HEK293 (cell line): ENCODE results near the gene NAMPT.

ENCODE experiments used
- CTCF ChIA-PET: fragments of 350-600 bp; formaldehyde crosslinking; extraction: SDS; loops from one replicate; lab custom pipeline; 2021; ENCODE audit warnings: antibody characterized with exemption; lab: Yijun Ruan, JAX
- POLR2A ChIA-PET: fragments of 300-600 bp; formaldehyde crosslinking; extraction: SDS; loops from one replicate; lab custom pipeline; 2020; ENCODE audit warnings: antibody characterized with exemption, inconsistent platforms; lab: Yijun Ruan, JAX
- H3K27ac ChIP-seq: fragments of 200-500 bp; sonication (Bioruptor generic); 2 replicates; pipeline ENCODE4 v1.5.1; 2014; ENCODE audit warnings: low read depth, low read length, control low read depth, inconsistent platforms; ENCODE audit errors: extremely low read depth
- H3K36me3 ChIP-seq, 2 experiments: fragments of 200-500 bp in 1 of 2; sonication (Bioruptor generic) in 1 of 2; 1 replicate in 1 of 2; 2 replicates in 1 of 2; pipeline ENCODE4 v1.5.1; 2014 to 2017; ENCODE audit warnings: inconsistent platforms in 2 of 2, low read length in 2 of 2; ENCODE audit not compliant: control insufficient read depth in 2 of 2, insufficient read depth in 1 of 2
- H3K4me1 ChIP-seq: fragments of 200-500 bp; sonication (Bioruptor generic); 2 replicates; pipeline ENCODE4 v1.5.1; 2014; ENCODE audit warnings: mild to moderate bottlenecking, low read length, inconsistent platforms; ENCODE audit not compliant: control insufficient read depth, insufficient read depth
- H3K4me3 ChIP-seq: 2 replicates; pipeline ENCODE4 v1.5.1; 2011; ENCODE audit warnings: low read depth, mild to moderate bottlenecking, control low read depth, low read length, moderate library complexity
- H3K9me3 ChIP-seq: fragments of 200-500 bp; sonication (Bioruptor generic); 2 replicates; pipeline ENCODE4 v1.5.1; 2014; ENCODE audit warnings: low read depth, low read length, inconsistent platforms; ENCODE audit not compliant: control insufficient read depth, insufficient read depth
- AEBP2 ChIP-seq: fragments of 450-650 bp; formaldehyde crosslinking; IDR thresholded peaks from 2 replicates; pipeline ENCODE4 v1.5.1; 2016; ENCODE audit warnings: missing biosample characterization, missing genetic modification characterization, borderline replicate concordance
- KLF10 ChIP-seq: fragments of 450-650 bp; IDR thresholded peaks from 2 replicates; pipeline ENCODE4 v1.5.1; 2018; ENCODE audit warnings: missing biosample characterization, mild to moderate bottlenecking, missing genetic modification characterization
- KLF16 ChIP-seq: fragments of 450-650 bp; formaldehyde crosslinking; IDR thresholded peaks from 2 replicates; pipeline ENCODE4 v1.5.1; 2017; ENCODE audit warnings: missing biosample characterization, missing genetic modification characterization
- OVOL3 ChIP-seq: fragments of 450-650 bp; formaldehyde crosslinking; IDR thresholded peaks from 2 replicates; pipeline ENCODE4 v1.5.1; 2016; ENCODE audit warnings: missing biosample characterization, missing genetic modification characterization
- RBAK ChIP-seq: fragments of 450-650 bp; formaldehyde crosslinking; IDR thresholded peaks from 2 replicates; pipeline ENCODE4 v1.5.1; 2016; ENCODE audit warnings: missing biosample characterization, missing genetic modification characterization
- TCF7L2 ChIP-seq: IDR thresholded peaks from 2 replicates; pipeline ENCODE4 v1.6.1; 2011; ENCODE audit warnings: low read depth, mild to moderate bottlenecking, inconsistent platforms, low read length, moderate library complexity, borderline replicate concordance
- WT1 ChIP-seq: fragments of 450-650 bp; formaldehyde crosslinking; IDR thresholded peaks from 2 replicates; pipeline ENCODE4 v1.5.1; 2016; ENCODE audit warnings: missing biosample characterization, missing genetic modification characterization
- YY2 ChIP-seq: fragments of 450-650 bp; formaldehyde crosslinking; IDR thresholded peaks from 2 replicates; pipeline ENCODE4 v1.5.1; 2016; ENCODE audit warnings: missing biosample characterization, missing genetic modification characterization
- ZBTB49 ChIP-seq: fragments of 450-650 bp; formaldehyde crosslinking; IDR thresholded peaks from 2 replicates; pipeline ENCODE4 v1.5.1; 2016; ENCODE audit warnings: missing biosample characterization, missing genetic modification characterization, low read depth
- ZNF23 ChIP-seq: fragments of 450-650 bp; formaldehyde crosslinking; IDR thresholded peaks from 2 replicates; pipeline ENCODE4 v1.5.1; 2016; ENCODE audit warnings: missing biosample characterization, missing genetic modification characterization, borderline replicate concordance
- ZNF366 ChIP-seq: fragments of 450-650 bp; formaldehyde crosslinking; conservative IDR thresholded peaks from 2 replicates; pipeline ENCODE4 v1.5.1; 2016; ENCODE audit warnings: missing biosample characterization, missing genetic modification characterization
- ZNF423 ChIP-seq: fragments of 450-650 bp; formaldehyde crosslinking; IDR thresholded peaks from 2 replicates; pipeline ENCODE4 v1.5.1; 2016; ENCODE audit warnings: missing biosample characterization, missing genetic modification characterization
- ZNF510 ChIP-seq: fragments of 450-650 bp; formaldehyde crosslinking; IDR thresholded peaks from 2 replicates; pipeline ENCODE4 v1.5.1; 2018; ENCODE audit warnings: mild to moderate bottlenecking, missing genetic modification characterization, missing biosample characterization; ENCODE audit not compliant: insufficient replicate concordance
- ZNF549 ChIP-seq: fragments of 450-650 bp; IDR thresholded peaks from 2 replicates; pipeline ENCODE4 v1.5.1; 2018; ENCODE audit warnings: missing biosample characterization, missing genetic modification characterization, mild to moderate bottlenecking, inconsistent platforms, moderate library complexity
- TF ChIP-seq, protein P1 (sequence below): fragments of 450-650 bp; formaldehyde crosslinking; IDR thresholded peaks from 2 replicates; pipeline ENCODE4 v1.5.1; 2017; ENCODE audit warnings: missing biosample characterization, missing genetic modification characterization
- TF ChIP-seq, protein P2 (sequence below): fragments of 450-650 bp; formaldehyde crosslinking; IDR thresholded peaks from 2 replicates; pipeline ENCODE4 v1.5.1; 2016; ENCODE audit warnings: missing biosample characterization, missing genetic modification characterization
- TF ChIP-seq, protein P3 (sequence below): fragments of 450-650 bp; formaldehyde crosslinking; IDR thresholded peaks from 2 replicates; pipeline ENCODE4 v1.5.1; 2016; ENCODE audit warnings: missing biosample characterization, missing genetic modification characterization, borderline replicate concordance

NAMPT gene

GRCh38 chr7:106316947-106317346, 32.2 kb upstream of the NAMPT start:
- ChIA-PET CTCF (interaction anchor here (0.5 to 0.7 kb wide), 2 partner anchors 145 to 190 kb away, joined by 3 read pairs; no protein-coding TSS in a partner anchor), POLR2A (no interaction called here)
- H3K4me1 ChIP-seq: no peaks in the 10 kb centered on the region
- no peak for TF ChIP-seq WT1 (tag by site-specific recombination)
- TF ChIP-seq RBAK (tag by site-specific recombination): no peak
- TF ChIP-seq KLF10 (tag by site-specific recombination): no peak
- TF ChIP-seq AEBP2: no peak
- TF ChIP-seq, protein P1, sequence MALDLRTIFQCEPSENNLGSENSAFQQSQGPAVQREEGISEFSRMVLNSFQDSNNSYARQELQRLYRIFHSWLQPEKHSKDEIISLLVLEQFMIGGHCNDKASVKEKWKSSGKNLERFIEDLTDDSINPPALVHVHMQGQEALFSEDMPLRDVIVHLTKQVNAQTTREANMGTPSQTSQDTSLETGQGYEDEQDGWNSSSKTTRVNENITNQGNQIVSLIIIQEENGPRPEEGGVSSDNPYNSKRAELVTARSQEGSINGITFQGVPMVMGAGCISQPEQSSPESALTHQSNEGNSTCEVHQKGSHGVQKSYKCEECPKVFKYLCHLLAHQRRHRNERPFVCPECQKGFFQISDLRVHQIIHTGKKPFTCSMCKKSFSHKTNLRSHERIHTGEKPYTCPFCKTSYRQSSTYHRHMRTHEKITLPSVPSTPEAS (tag by site-specific recombination): no peak
- TF ChIP-seq ZNF23 (tag by site-specific recombination): no peak
- TF ChIP-seq ZNF366 (tag by site-specific recombination): no peak
- TF ChIP-seq, protein P2, sequence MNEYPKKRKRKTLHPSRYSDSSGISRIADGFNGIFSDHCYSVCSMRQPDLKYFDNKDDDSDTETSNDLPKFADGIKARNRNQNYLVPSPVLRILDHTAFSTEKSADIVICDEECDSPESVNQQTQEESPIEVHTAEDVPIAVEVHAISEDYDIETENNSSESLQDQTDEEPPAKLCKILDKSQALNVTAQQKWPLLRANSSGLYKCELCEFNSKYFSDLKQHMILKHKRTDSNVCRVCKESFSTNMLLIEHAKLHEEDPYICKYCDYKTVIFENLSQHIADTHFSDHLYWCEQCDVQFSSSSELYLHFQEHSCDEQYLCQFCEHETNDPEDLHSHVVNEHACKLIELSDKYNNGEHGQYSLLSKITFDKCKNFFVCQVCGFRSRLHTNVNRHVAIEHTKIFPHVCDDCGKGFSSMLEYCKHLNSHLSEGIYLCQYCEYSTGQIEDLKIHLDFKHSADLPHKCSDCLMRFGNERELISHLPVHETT (tag by site-specific recombination): no peak
- TF ChIP-seq TCF7L2: no peak
- no peak for TF ChIP-seq ZNF549 (tag by site-specific recombination)
- TF ChIP-seq OVOL3: no peak
- H3K4me3 ChIP-seq: no peak overlapping the region
- H3K9me3 ChIP-seq: no peaks in the 10 kb centered on the region
- H3K36me3 ChIP-seq: no peaks in the 10 kb centered on the region
- no peak overlapping the region for H3K27ac ChIP-seq

- TF ChIP-seq, protein P3, sequence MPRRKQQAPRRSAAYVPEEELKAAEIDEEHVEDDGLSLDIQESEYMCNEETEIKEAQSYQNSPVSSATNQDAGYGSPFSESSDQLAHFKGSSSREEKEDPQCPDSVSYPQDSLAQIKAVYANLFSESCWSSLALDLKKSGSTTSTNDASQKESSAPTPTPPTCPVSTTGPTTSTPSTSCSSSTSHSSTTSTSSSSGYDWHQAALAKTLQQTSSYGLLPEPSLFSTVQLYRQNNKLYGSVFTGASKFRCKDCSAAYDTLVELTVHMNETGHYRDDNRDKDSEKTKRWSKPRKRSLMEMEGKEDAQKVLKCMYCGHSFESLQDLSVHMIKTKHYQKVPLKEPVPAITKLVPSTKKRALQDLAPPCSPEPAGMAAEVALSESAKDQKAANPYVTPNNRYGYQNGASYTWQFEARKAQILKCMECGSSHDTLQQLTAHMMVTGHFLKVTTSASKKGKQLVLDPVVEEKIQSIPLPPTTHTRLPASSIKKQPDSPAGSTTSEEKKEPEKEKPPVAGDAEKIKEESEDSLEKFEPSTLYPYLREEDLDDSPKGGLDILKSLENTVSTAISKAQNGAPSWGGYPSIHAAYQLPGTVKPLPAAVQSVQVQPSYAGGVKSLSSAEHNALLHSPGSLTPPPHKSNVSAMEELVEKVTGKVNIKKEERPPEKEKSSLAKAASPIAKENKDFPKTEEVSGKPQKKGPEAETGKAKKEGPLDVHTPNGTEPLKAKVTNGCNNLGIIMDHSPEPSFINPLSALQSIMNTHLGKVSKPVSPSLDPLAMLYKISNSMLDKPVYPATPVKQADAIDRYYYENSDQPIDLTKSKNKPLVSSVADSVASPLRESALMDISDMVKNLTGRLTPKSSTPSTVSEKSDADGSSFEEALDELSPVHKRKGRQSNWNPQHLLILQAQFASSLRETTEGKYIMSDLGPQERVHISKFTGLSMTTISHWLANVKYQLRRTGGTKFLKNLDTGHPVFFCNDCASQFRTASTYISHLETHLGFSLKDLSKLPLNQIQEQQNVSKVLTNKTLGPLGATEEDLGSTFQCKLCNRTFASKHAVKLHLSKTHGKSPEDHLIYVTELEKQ (tag by site-specific recombination): no peak
- TF ChIP-seq ZBTB49 (tag by site-specific recombination): no peak
- no peak for TF ChIP-seq YY2 (tag by site-specific recombination)
- TF ChIP-seq ZNF510 (tag by site-specific recombination): no peak
- no peak for TF ChIP-seq KLF16 (tag by site-specific recombination)
- no peak for TF ChIP-seq ZNF423
- Histone ChIP-seq H3K4me1 (no peaks in the 10 kb centered on the region), H3K9me3 (no peaks in the 10 kb centered on the region), H3K27ac (no peak overlapping the region), H3K36me3 (no peaks in the 10 kb centered on the region), H3K4me3 (no peak overlapping the region)
- ChIA-PET POLR2A (no interaction called here), CTCF (no interaction called here)
Measured at GRCh38 chr7:106314875-106315274, 30.1 kb upstream of the NAMPT start.
